HG03432 (cell line): ENCODE data around the gene IL1RL2.

Source experiments
- ATAC-seq: cut with Tn5 transposase; IDR thresholded peaks from one replicate; pipeline ENCODE4 v1.9.1; 2021; ENCODE audit warnings: mild to moderate bottlenecking, moderate library complexity; ENCODE audit not compliant: unreplicated experiment

IL1RL2 gene

GRCh38 chr2:102158011-102158755 is 28.6 kb upstream of the IL1RL2 start:
- ATAC-seq: no peak

- no peak for ATAC-seq
These were observed 27.5 kb upstream of the IL1RL2 start for GRCh38 chr2:102159295-102159694.

GRCh38 chr2:102166189-102166845 is 20.5 kb upstream of the IL1RL2 start:
- ATAC-seq: no peak

- ATAC-seq: no peak
These were observed 18.6 kb upstream of the IL1RL2 start for GRCh38 chr2:102168026-102168771.

GRCh38 chr2:102171946-102172345 is 14.9 kb upstream of the IL1RL2 start:
- ATAC-seq: no peak

GRCh38 chr2:102172745-102173144 is 14.1 kb upstream of the IL1RL2 start:
- ATAC-seq: no peak

GRCh38 chr2:102176172-102176571 is 10.7 kb upstream of the IL1RL2 start:
- no peak for ATAC-seq

GRCh38 chr2:102177814-102178478 is 8.9 kb upstream of the IL1RL2 start:
- ATAC-seq: no peak

GRCh38 chr2:102179061-102179460 is 7.8 kb upstream of the IL1RL2 start:
- no peak for ATAC-seq

- ATAC-seq: no peak
These were observed 6.8 kb upstream of the IL1RL2 start for GRCh38 chr2:102179788-102180686.

GRCh38 chr2:102180687-102180999 is 6.2 kb upstream of the IL1RL2 start:
- ATAC-seq: no peak

- no peak for ATAC-seq
These were observed 5.4 kb upstream of the IL1RL2 start for GRCh38 chr2:102181376-102181775.

GRCh38 chr2:102181919-102182635 is 4.7 kb upstream of the IL1RL2 start:
- no peak for ATAC-seq

- ATAC-seq: no peak
These were observed 2.8 kb upstream of the IL1RL2 start for GRCh38 chr2:102184018-102184417.

GRCh38 chr2:102184568-102184967 is 2.3 kb upstream of the IL1RL2 start:
- ATAC-seq: no peak

- no peak for ATAC-seq
These were observed 1.5 kb upstream of the IL1RL2 start for GRCh38 chr2:102185347-102185746.

GRCh38 chr2:102187496-102188150 is 800 bp downstream of the IL1RL2 start:
- ATAC-seq: no peak

- ATAC-seq: no peak
These were observed 3.7 kb downstream of the IL1RL2 start for GRCh38 chr2:102190430-102191107.

- ATAC-seq: no peak
These were observed 4.7 kb downstream of the IL1RL2 start for GRCh38 chr2:102191501-102191900.
